Measurements from ENCODE around the gene STX3.

DNA sequence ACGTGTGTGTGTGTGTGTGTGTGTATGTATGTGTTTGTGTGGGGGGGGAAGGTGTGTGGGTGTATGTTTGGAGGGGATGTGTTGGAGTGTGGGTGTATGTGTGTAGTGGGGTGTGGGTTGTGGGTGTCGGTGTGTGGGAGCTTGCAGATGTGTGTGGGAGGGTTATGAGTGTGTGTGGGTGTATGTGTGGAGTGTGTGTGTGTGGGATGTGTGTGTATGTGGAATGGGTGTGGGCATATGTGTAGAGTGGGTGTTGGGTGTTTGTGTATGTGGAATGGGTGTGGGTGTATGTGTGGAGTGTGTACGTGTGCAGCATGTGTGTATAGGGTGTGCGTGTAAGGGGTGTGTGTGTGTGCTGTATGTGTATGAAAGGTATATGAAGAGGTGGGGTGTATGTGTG is 14.7 kb downstream of the STX3 start:
- TF ChIP-seq CTCF (IDR thresholded peaks at IDR 0.05 in 8 of 11, conservative IDR thresholded peaks at IDR 0.05 in 3 of 11) (no peak), POLR2A (IDR thresholded peaks at IDR 0.05) (no peak), POLR2AphosphoS5 (IDR thresholded peaks at IDR 0.05) (no peak)

Data from spleen (tissue), 7 donors.